Measurements from ENCODE around the gene PARD3B.

The PARD3B gene

GRCh38 chr2:204950695-204951346 is 405.5 kb downstream of the PARD3B start:
- DNase-seq (ENCODE audit: low read depth): peak; percentile 37

GRCh38 chr2:204958371-204958770 is 413.1 kb downstream of the PARD3B start:
- no peak for DNase-seq (ENCODE audit: low read depth)

- no peak for DNase-seq (ENCODE audit: low read depth)
Observed at GRCh38 chr2:204964414-204964813, 419.1 kb downstream of the PARD3B start.

- no peak for DNase-seq (ENCODE audit: low read depth)
Observed at GRCh38 chr2:204966245-204966644, 421.0 kb downstream of the PARD3B start.

- DNase-seq (ENCODE audit: low read depth): no peak
Observed at GRCh38 chr2:204967199-204967960, 422.1 kb downstream of the PARD3B start.

- DNase-seq (ENCODE audit: low read depth): no peak
Observed at GRCh38 chr2:204971206-204971907, 426.1 kb downstream of the PARD3B start.

- no peak for DNase-seq (ENCODE audit: low read depth)
Observed at GRCh38 chr2:204972161-204972560, 426.9 kb downstream of the PARD3B start.

- DNase-seq (ENCODE audit: low read depth): no peak
Observed at GRCh38 chr2:204972606-204973336, 427.5 kb downstream of the PARD3B start.

- DNase-seq (ENCODE audit: low read depth): no peak
Observed at GRCh38 chr2:204973616-204974015, 428.3 kb downstream of the PARD3B start.

- DNase-seq (ENCODE audit: low read depth): no peak
Observed at GRCh38 chr2:204974487-204974886, 429.2 kb downstream of the PARD3B start.

- no peak for DNase-seq (ENCODE audit: low read depth)
Observed at GRCh38 chr2:204977914-204978313, 432.6 kb downstream of the PARD3B start.

- no peak for DNase-seq (ENCODE audit: low read depth)
Observed at GRCh38 chr2:204982303-204982702, 437.0 kb downstream of the PARD3B start.

GRCh38 chr2:204984518-204984917 is 439.2 kb downstream of the PARD3B start:
- no peak for DNase-seq (ENCODE audit: low read depth)

- DNase-seq (ENCODE audit: low read depth): no peak
Observed at GRCh38 chr2:204986641-204987040, 441.4 kb downstream of the PARD3B start.

GRCh38 chr2:204988836-204989235 is 443.6 kb downstream of the PARD3B start:
- no peak for DNase-seq (ENCODE audit: low read depth)

GRCh38 chr2:204989877-204990276 is 444.6 kb downstream of the PARD3B start:
- no peak for DNase-seq (ENCODE audit: low read depth)

GRCh38 chr2:205001300-205001966 is 456.2 kb downstream of the PARD3B start:
- no peak for DNase-seq (ENCODE audit: low read depth)

GRCh38 chr2:205002390-205002789 is 457.1 kb downstream of the PARD3B start:
- DNase-seq (ENCODE audit: low read depth): no peak

- no peak for DNase-seq (ENCODE audit: low read depth)
Observed at GRCh38 chr2:205003288-205003687, 458.0 kb downstream of the PARD3B start.

- no peak for DNase-seq (ENCODE audit: low read depth)
Observed at GRCh38 chr2:205010196-205010595, 464.9 kb downstream of the PARD3B start.

- no peak for DNase-seq (ENCODE audit: low read depth)
Observed at GRCh38 chr2:205011031-205011430, 465.8 kb downstream of the PARD3B start.

- DNase-seq (ENCODE audit: low read depth): no peak
Observed at GRCh38 chr2:205012961-205013360, 467.7 kb downstream of the PARD3B start.

All from GM04503 (cell line).